Mesenchymal stem cell (in vitro differentiated cells and primary cell): ENCODE data around the gene CANT1.

Experiments used
- DNase-seq: peaks from one replicate; pipeline ENCODE4 v3.0.0-alpha.2; 2013
- H2AFZ ChIP-seq: one replicate; pipeline ENCODE4 v1.6.1; 2013; ENCODE audit warnings: low read depth, mild to moderate bottlenecking, control low read depth, inconsistent platforms, low read length, moderate library complexity
- H2AK5ac ChIP-seq: 2 replicates; pipeline ENCODE4 v1.6.1; 2013; ENCODE audit warnings: low read length, moderate library complexity, mild to moderate bottlenecking, inconsistent platforms; ENCODE audit not compliant: severe bottlenecking
- H2BK120ac ChIP-seq: one replicate; pipeline ENCODE4 v1.6.1; 2013; ENCODE audit warnings: low read depth, mild to moderate bottlenecking, inconsistent platforms, low read length, moderate library complexity
- H2BK12ac ChIP-seq, 2 experiments: one replicate each; pipeline ENCODE4 v1.6.1; 2013; ENCODE audit warnings: inconsistent platforms in 2 of 2, low read length in 2 of 2, mild to moderate bottlenecking in 2 of 2, moderate library complexity in 2 of 2, control low read depth in 1 of 2
- H2BK15ac ChIP-seq: one replicate; pipeline ENCODE4 v1.6.1; 2013; ENCODE audit warnings: mild to moderate bottlenecking, low read depth, inconsistent platforms; ENCODE audit not compliant: poor library complexity, severe bottlenecking
- H2BK5ac ChIP-seq: 2 replicates; pipeline ENCODE4 v1.6.1; 2013; ENCODE audit warnings: low read depth, mild to moderate bottlenecking, low read length, control low read depth, inconsistent platforms; ENCODE audit not compliant: poor library complexity, severe bottlenecking
- H3K14ac ChIP-seq, 2 experiments: one replicate each; pipeline ENCODE4 v1.6.1; 2013; ENCODE audit warnings: inconsistent platforms in 2 of 2, low read length in 2 of 2, control low read depth in 1 of 2, mild to moderate bottlenecking in 1 of 2, moderate library complexity in 1 of 2
- H3K18ac ChIP-seq, 2 experiments: one replicate each; pipeline ENCODE4 v1.6.1; 2013; ENCODE audit warnings: inconsistent platforms in 2 of 2, low read length in 2 of 2, control low read depth in 1 of 2, low read depth in 1 of 2, mild to moderate bottlenecking in 1 of 2
- H3K23ac ChIP-seq, 2 experiments: one replicate each; pipeline ENCODE4 v1.6.1; 2013; ENCODE audit warnings: inconsistent platforms in 2 of 2, low read length in 2 of 2, mild to moderate bottlenecking in 2 of 2, moderate library complexity in 2 of 2, control low read depth in 1 of 2
- H3K27ac ChIP-seq: 2 replicates; pipeline ENCODE4 v1.5.1; 2013; ENCODE audit warnings: mild to moderate bottlenecking, moderate library complexity, low read length, control low read depth, inconsistent platforms; ENCODE audit not compliant: poor library complexity, severe bottlenecking
- H3K27me3 ChIP-seq, 2 experiments: 2 replicates each; pipeline versions ENCODE4 v1.6.1 to v1.7.0; 2013; ENCODE audit warnings: low read length in 2 of 2, mild to moderate bottlenecking in 2 of 2, moderate library complexity in 2 of 2, control low read depth in 1 of 2, inconsistent platforms in 1 of 2; ENCODE audit not compliant: control insufficient read depth in 1 of 2, insufficient read depth in 1 of 2
- H3K36me3 ChIP-seq, 2 experiments: 2 replicates each; pipeline versions ENCODE4 v1.6.1 to v1.7.0; 2013; ENCODE audit warnings: low read length in 2 of 2, control low read depth in 1 of 2, inconsistent platforms in 1 of 2, low read depth in 1 of 2, mild to moderate bottlenecking in 1 of 2; ENCODE audit not compliant: insufficient read depth in 2 of 2, control insufficient read depth in 1 of 2
- H3K4ac ChIP-seq, 2 experiments: one replicate each; pipeline ENCODE4 v1.6.1; 2013; ENCODE audit warnings: inconsistent platforms in 2 of 2, low read length in 2 of 2, mild to moderate bottlenecking in 2 of 2, moderate library complexity in 2 of 2, control low read depth in 1 of 2, low read depth in 1 of 2
- H3K4me1 ChIP-seq: 2 replicates; pipeline ENCODE4 v1.6.1; 2013; ENCODE audit warnings: low read depth, low read length, control low read depth; ENCODE audit not compliant: control insufficient read depth, insufficient read depth
- H3K4me2 ChIP-seq: 2 replicates; pipeline ENCODE4 v1.6.1; 2013; ENCODE audit warnings: low read length, mild to moderate bottlenecking, inconsistent platforms; ENCODE audit not compliant: poor library complexity, severe bottlenecking
- H3K4me3 ChIP-seq, 2 experiments: 2 replicates each; pipeline versions ENCODE4 v1.5.1 to v1.7.0; 2013; ENCODE audit warnings: low read length in 2 of 2, mild to moderate bottlenecking in 2 of 2, control low read depth in 1 of 2, low read depth in 1 of 2; ENCODE audit not compliant: insufficient read depth in 1 of 2
- H3K79me1 ChIP-seq: replicated peaks from 2 replicates; pipeline ENCODE4 v1.6.1; 2013; ENCODE audit warnings: mild to moderate bottlenecking, control low read depth, low read length, inconsistent platforms; ENCODE audit not compliant: poor library complexity, severe bottlenecking
- H3K9ac ChIP-seq: 2 replicates; pipeline ENCODE4 v1.7.0; 2013; ENCODE audit warnings: mild to moderate bottlenecking, low read length, moderate library complexity
- H3K9me3 ChIP-seq: 2 replicates; pipeline ENCODE4 v1.7.0; 2013; ENCODE audit warnings: mild to moderate bottlenecking, low read length; ENCODE audit not compliant: control insufficient read depth
- H4K8ac ChIP-seq: one replicate; pipeline ENCODE4 v1.6.1; 2013; ENCODE audit warnings: inconsistent platforms, mild to moderate bottlenecking, low read length, moderate library complexity
- H4K91ac ChIP-seq: one replicate; pipeline ENCODE4 v1.6.1; 2013; ENCODE audit warnings: mild to moderate bottlenecking, low read length, inconsistent platforms
- WGBS: methylation state at CpG from one replicate; pipeline ENCODE4 v1.1.7; 2013; ENCODE audit warnings: mixed read lengths; 5-methylcytosine and 5-hydroxymethylcytosine counted together

Gene CANT1

GRCh38 chr17:79054200-79054960 is 44.8 kb upstream of the CANT1 start:
- no peak overlapping the region for H3K18ac ChIP-seq
- H3K27ac ChIP-seq, result no peak overlapping the region
- no peak overlapping the region for H2BK12ac ChIP-seq
- H3K4ac ChIP-seq, result no peak overlapping the region
- no peak for DNase-seq
- H2BK5ac ChIP-seq, result no peak overlapping the region
- no peak overlapping the region for H2BK15ac ChIP-seq
- H3K79me1 ChIP-seq, result no peaks in the 10 kb centered on the region
- H3K4me3 ChIP-seq, result no peak overlapping the region
- no peak overlapping the region for H4K91ac ChIP-seq
- no peak overlapping the region for H3K4me2 ChIP-seq
- no peaks in the 10 kb centered on the region for H3K36me3 ChIP-seq
- no peak overlapping the region for H3K9ac ChIP-seq
- H2BK120ac ChIP-seq, result no peak overlapping the region
- no peaks in the 10 kb centered on the region for H3K9me3 ChIP-seq
- no peak overlapping the region for H4K8ac ChIP-seq
- peaks cover 4% of the 10 kb centered on the region for H3K4me1 ChIP-seq
- no peak overlapping the region for H2AK5ac ChIP-seq
- no peak overlapping the region for H3K23ac ChIP-seq
- H3K14ac ChIP-seq, result no peak overlapping the region
- WGBS, result 71% methylated on average over 2 of the region's 2 CpGs
- peaks cover 0 to 4% of the 10 kb centered on the region in 2 experiments for H3K27me3 ChIP-seq
- no peak overlapping the region for H2AFZ ChIP-seq

GRCh38 chr17:79053251-79053925 is 43.8 kb upstream of the CANT1 start:
- H4K8ac ChIP-seq, result no peak overlapping the region
- H2BK15ac ChIP-seq, result no peak overlapping the region
- H3K4me1 ChIP-seq, result peaks cover 4% of the 10 kb centered on the region
- H2AK5ac ChIP-seq, result no peak overlapping the region
- no peak overlapping the region for H2BK12ac ChIP-seq
- WGBS, result 56% methylated on average over 2 of the region's 2 CpGs
- H3K18ac ChIP-seq, result no peak overlapping the region
- H2AFZ ChIP-seq, result no peak overlapping the region
- H3K14ac ChIP-seq, result no peak overlapping the region
- no peaks in the 10 kb centered on the region for H3K36me3 ChIP-seq
- DNase-seq, result no peak
- H3K27ac ChIP-seq, result no peak overlapping the region
- H3K23ac ChIP-seq, result no peak overlapping the region
- no peaks in the 10 kb centered on the region for H3K9me3 ChIP-seq
- no peak overlapping the region for H3K4ac ChIP-seq
- no peak overlapping the region for H3K4me2 ChIP-seq
- no peak overlapping the region for H3K4me3 ChIP-seq
- H3K27me3 ChIP-seq, result peaks cover 0 to 4% of the 10 kb centered on the region in 2 experiments
- no peak overlapping the region for H4K91ac ChIP-seq
- no peak overlapping the region for H2BK120ac ChIP-seq
- no peak overlapping the region for H3K9ac ChIP-seq
- H3K79me1 ChIP-seq, result no peaks in the 10 kb centered on the region
- H2BK5ac ChIP-seq, result no peak overlapping the region

GRCh38 chr17:79052131-79052530 is 42.6 kb upstream of the CANT1 start:
- Histone ChIP-seq H2BK12ac (no peak overlapping the region), H2BK15ac (no peak overlapping the region), H2BK5ac (no peak overlapping the region), H3K27me3 (peaks cover 0 to 4% of the 10 kb centered on the region in 2 experiments), H2BK120ac (no peak overlapping the region), H3K23ac (no peak overlapping the region), H4K8ac (no peak overlapping the region), H3K4me3 (no peak overlapping the region), H3K18ac (no peak overlapping the region), H3K4ac (no peak overlapping the region), H3K14ac (no peak overlapping the region), H3K36me3 (peaks cover 0 to 4% of the 10 kb centered on the region in 2 experiments), H3K9me3 (no peaks in the 10 kb centered on the region), H2AFZ (no peak overlapping the region), H2AK5ac (no peak overlapping the region), H3K79me1 (no peaks in the 10 kb centered on the region), H3K9ac (no peak overlapping the region), H3K4me1 (peaks cover 4% of the 10 kb centered on the region), H4K91ac (no peak overlapping the region), H3K4me2 (no peak overlapping the region), H3K27ac (no peak overlapping the region)
- WGBS, result no CpG with 5 or more reads among the region's 1 CpG
- no peak for DNase-seq

- 76% methylated on average over 4 of the region's 6 CpGs for WGBS
- Histone ChIP-seq H2AK5ac (no peak overlapping the region), H2AFZ (no peak overlapping the region), H2BK5ac (no peak overlapping the region), H3K36me3 (peaks cover 0 to 4% of the 10 kb centered on the region in 2 experiments), H3K4me3 (no peak overlapping the region), H3K18ac (no peak overlapping the region), H3K4me2 (no peak overlapping the region), H4K91ac (no peak overlapping the region), H3K9ac (no peak overlapping the region), H3K27ac (no peak overlapping the region), H3K4ac (no peak overlapping the region), H4K8ac (no peak overlapping the region), H3K79me1 (no peaks in the 10 kb centered on the region), H2BK12ac (no peak overlapping the region), H3K14ac (no peak overlapping the region), H3K4me1 (peaks cover 4% of the 10 kb centered on the region), H3K27me3 (peaks cover 0 to 7% of the 10 kb centered on the region in 2 experiments), H2BK120ac (no peak overlapping the region), H2BK15ac (no peak overlapping the region), H3K9me3 (no peaks in the 10 kb centered on the region), H3K23ac (no peak overlapping the region)
- DNase-seq, result no peak
Measured at GRCh38 chr17:79051306-79051705, 41.7 kb upstream of the CANT1 start.
